GM12878 (cell line): ENCODE measurements around the gene CENPE.

ENCODE experiments used
- ATF2 ChIP-seq: IDR thresholded peaks from 2 replicates; pipeline ENCODE4 v1.6.1; 2012; ENCODE audit warnings: low read length, inconsistent platforms
- EP300 ChIP-seq, 2 experiments: fragments of 150-350 bp in 1 of 2; IDR thresholded peaks; 2 replicates each; pipeline ENCODE4 v1.6.1; 2011 to 2012; ENCODE audit warnings: low read depth in 2 of 2, low read length in 2 of 2, borderline replicate concordance in 1 of 2, improper control_type of control experiment in 1 of 2, inconsistent platforms in 1 of 2; ENCODE audit not compliant: control insufficient read depth in 1 of 2
- EZH2 ChIP-seq: IDR thresholded peaks from 2 replicates; pipeline ENCODE4 v1.6.1; 2012; ENCODE audit warnings: low read depth, mild to moderate bottlenecking, control low read depth, inconsistent platforms, low read length, borderline replicate concordance; ENCODE audit not compliant: control insufficient read depth
- HDGF ChIP-seq: fragments of 450-650 bp; IDR thresholded peaks from 2 replicates; pipeline ENCODE4 v1.6.1; 2016; ENCODE audit warnings: antibody characterized with exemption
- MAX ChIP-seq: IDR thresholded peaks from 2 replicates; pipeline ENCODE4 v1.6.1; 2012; ENCODE audit warnings: low read depth, low read length, improper control_type of control experiment
- MYC ChIP-seq: IDR thresholded peaks from 2 replicates; pipeline ENCODE4 v1.6.1; 2011; ENCODE audit warnings: mild to moderate bottlenecking, low read length, moderate library complexity, inconsistent platforms; ENCODE audit not compliant: insufficient read depth, insufficient replicate concordance, insufficient read length, severe bottlenecking
- POLR2A ChIP-seq: IDR thresholded peaks from 2 replicates; pipeline ENCODE4 v1.6.1; 2011; ENCODE audit warnings: low read depth, mild to moderate bottlenecking, low read length
- SIX5 ChIP-seq: IDR thresholded peaks from 2 replicates; pipeline ENCODE4 v1.6.1; 2011; ENCODE audit warnings: mild to moderate bottlenecking, low read depth, low read length, moderate library complexity; ENCODE audit not compliant: severe bottlenecking
- SMC3 ChIP-seq: IDR thresholded peaks from 2 replicates; pipeline ENCODE4 v1.6.1; 2011; ENCODE audit warnings: low read length, improper control_type of control experiment, borderline replicate concordance
- TF ChIP-seq, protein P1 (sequence below), 3 experiments: IDR thresholded peaks in 2 of 3; conservative IDR thresholded peaks in 1 of 3; 2 replicates each; pipeline ENCODE4 v1.5.1; 2011; ENCODE audit warnings: low read depth in 3 of 3, low read length in 3 of 3, mild to moderate bottlenecking in 3 of 3, control low read depth in 2 of 3, moderate library complexity in 2 of 3, inconsistent platforms in 1 of 3, mixed read lengths in 1 of 3; ENCODE audit not compliant: control insufficient read depth in 2 of 3, insufficient read depth in 1 of 3; ENCODE audit errors: extremely low read depth in 1 of 3

GRCh38 chr4:103204111-103204510, 6.0 kb upstream of the CENPE start:
- peak; percentile 39; the same call in 1 of the 2 replicates for TF ChIP-seq SMC3
- TF ChIP-seq, protein P1, sequence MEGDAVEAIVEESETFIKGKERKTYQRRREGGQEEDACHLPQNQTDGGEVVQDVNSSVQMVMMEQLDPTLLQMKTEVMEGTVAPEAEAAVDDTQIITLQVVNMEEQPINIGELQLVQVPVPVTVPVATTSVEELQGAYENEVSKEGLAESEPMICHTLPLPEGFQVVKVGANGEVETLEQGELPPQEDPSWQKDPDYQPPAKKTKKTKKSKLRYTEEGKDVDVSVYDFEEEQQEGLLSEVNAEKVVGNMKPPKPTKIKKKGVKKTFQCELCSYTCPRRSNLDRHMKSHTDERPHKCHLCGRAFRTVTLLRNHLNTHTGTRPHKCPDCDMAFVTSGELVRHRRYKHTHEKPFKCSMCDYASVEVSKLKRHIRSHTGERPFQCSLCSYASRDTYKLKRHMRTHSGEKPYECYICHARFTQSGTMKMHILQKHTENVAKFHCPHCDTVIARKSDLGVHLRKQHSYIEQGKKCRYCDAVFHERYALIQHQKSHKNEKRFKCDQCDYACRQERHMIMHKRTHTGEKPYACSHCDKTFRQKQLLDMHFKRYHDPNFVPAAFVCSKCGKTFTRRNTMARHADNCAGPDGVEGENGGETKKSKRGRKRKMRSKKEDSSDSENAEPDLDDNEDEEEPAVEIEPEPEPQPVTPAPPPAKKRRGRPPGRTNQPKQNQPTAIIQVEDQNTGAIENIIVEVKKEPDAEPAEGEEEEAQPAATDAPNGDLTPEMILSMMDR (IDR thresholded peaks at IDR 0.05 in 2 of 3, conservative IDR thresholded peaks at IDR 0.05 in 1 of 3; ENCODE audit: control insufficient read depth in 2 of 3, extremely low read depth in 1 of 3, insufficient read depth in 1 of 3, low read depth in 3 of 3, low read length in 3 of 3): peak; percentile 6 to 41 (median 18); a peak in 3 of 6 replicates
- TF ChIP-seq EZH2: no peak
- no peak for TF ChIP-seq MAX
- TF ChIP-seq MYC: no peak
- TF ChIP-seq POLR2A: no peak
- no peak for TF ChIP-seq SIX5
- TF ChIP-seq ATF2: no peak
- TF ChIP-seq EP300 (IDR thresholded peaks at IDR 0.05; ENCODE audit: borderline replicate concordance in 1 of 2, control insufficient read depth in 1 of 2, low read depth in 2 of 2, low read length in 2 of 2): no peak
- no peak for TF ChIP-seq HDGF
